AG04449 (cell line): ENCODE data around the gene NPW.
A peak's percentile ranks its signal among the peaks of the same experiment; 100 is the strongest.

ENCODE experiments used
- CTCF ChIA-PET: fragments of 350-600 bp; formaldehyde crosslinking; extraction: SDS; loops from one replicate; lab custom pipeline; 2021; ENCODE audit warnings: antibody characterized with exemption; lab: Yijun Ruan, JAX
- POLR2A ChIA-PET: fragments of 400-600, 350-600 bp; formaldehyde crosslinking; extraction: SDS; loops from one replicate; lab custom pipeline; 2020; ENCODE audit warnings: antibody characterized with exemption, inconsistent platforms; lab: Yijun Ruan, JAX
- DNase-seq: peaks from one replicate; pipeline ENCODE4 v3.0.0-alpha.2; 2010; ENCODE audit warnings: low read depth, low spot score
- H3K4me3 ChIP-seq: 2 replicates; pipeline ENCODE4 v1.5.1; 2011; ENCODE audit warnings: low read depth, mild to moderate bottlenecking, control low read depth, low read length
- CTCF ChIP-seq: IDR thresholded peaks from one replicate; pipeline ENCODE4 v1.5.1; 2011; ENCODE audit warnings: mild to moderate bottlenecking, moderate library complexity, low read length, control low read depth, inconsistent platforms; ENCODE audit not compliant: insufficient read depth; ENCODE audit errors: missing control alignments

The NPW gene

GRCh38 chr16:2003231-2003826 is 16.3 kb upstream of the NPW start:
- CTCF ChIA-PET: interaction anchor here (0.6 to 10.6 kb wide), 22 partner anchors 10 to 248 kb away, joined by 3 to 176 read pairs (median 4); partner anchors contain the start of genes ECI1, GFER, NOXO1 and NTHL1
- TF ChIP-seq CTCF: no peak
- no peak for DNase-seq
- H3K4me3 ChIP-seq: no peak overlapping the region
- POLR2A ChIA-PET: interaction anchor here (0.6 to 2.2 kb wide), 3 partner anchors 39 to 152 kb away, joined by 3 to 6 read pairs (median 3); partner anchors contain the start of genes RPS2 and TRAF7

- TF ChIP-seq CTCF: peak; percentile 97
- DNase-seq: no peak
- POLR2A ChIA-PET: interaction anchor here (0.6 to 2.2 kb wide), 3 partner anchors 39 to 151 kb away, joined by 3 to 6 read pairs (median 3); partner anchors contain the start of genes RPS2 and TRAF7
- CTCF ChIA-PET: interaction anchor here (0.7 to 10.6 kb wide), 22 partner anchors 9 to 247 kb away, joined by 3 to 176 read pairs (median 4); partner anchors contain the start of genes ECI1, GFER, NOXO1 and NTHL1
- peak overlapping the region; percentile 6; the same call in 1 of the 2 replicates for H3K4me3 ChIP-seq
Measured at GRCh38 chr16:2003827-2004641, 15.6 kb upstream of the NPW start.

- no peak for DNase-seq
- ChIA-PET CTCF (interaction anchor here (0.8 to 10.6 kb wide), 13 partner anchors 8 to 247 kb away, joined by 3 to 176 read pairs (median 8); partner anchors contain the start of genes ECI1, GFER, NOXO1 and NTHL1), POLR2A (interaction anchor here (2.2 kb wide), 1 partner anchor 150 kb away, joined by 6 read pairs; the partner anchor contains the start of gene TRAF7)
- no peak for TF ChIP-seq CTCF
- H3K4me3 ChIP-seq: no peak overlapping the region
Measured at GRCh38 chr16:2004795-2005517, 14.6 kb upstream of the NPW start.

GRCh38 chr16:2005646-2006045 is 13.9 kb upstream of the NPW start:
- no peak for DNase-seq
- ChIA-PET CTCF (interaction anchor here (1.0 to 10.6 kb wide), 3 partner anchors 15 to 134 kb away, joined by 3 to 176 read pairs (median 163); partner anchors contain the start of genes GFER, NOXO1, PKD1 and SYNGR3), POLR2A (interaction anchor here (2.2 kb wide), 1 partner anchor 150 kb away, joined by 6 read pairs; the partner anchor contains the start of gene TRAF7)
- no peak for TF ChIP-seq CTCF
- H3K4me3 ChIP-seq: no peak overlapping the region

- no peak for TF ChIP-seq CTCF
- no peak overlapping the region for H3K4me3 ChIP-seq
- CTCF ChIA-PET: interaction anchor here (6.5 to 10.6 kb wide), 2 partner anchors 18 to 134 kb away, joined by 163 to 176 read pairs; partner anchors contain the start of genes GFER, NOXO1, PKD1 and SYNGR3
- POLR2A ChIA-PET: no interaction called here
- DNase-seq: no peak
Measured at GRCh38 chr16:2006317-2006716, 13.3 kb upstream of the NPW start.
